Epithelial cell of umbilical artery (primary cell): ENCODE measurements around the gene DMAC2L. TPM values are rescaled to one million over a fixed set of nuclear protein-coding genes. Genes with fewer than 3 reads are reported as not detected.

Experiments used
- total RNA-seq: library from RNA; depleted of rRNA; stranded (reverse); fragments of >200 nt; gene quantifications from 2 replicates; pipeline ENCODE4 v1.2.3, GENCODE V29; 2014

The DMAC2L gene
- total RNA-seq, result 6.4 and 6.8 TPM in 2 replicates

DNA sequence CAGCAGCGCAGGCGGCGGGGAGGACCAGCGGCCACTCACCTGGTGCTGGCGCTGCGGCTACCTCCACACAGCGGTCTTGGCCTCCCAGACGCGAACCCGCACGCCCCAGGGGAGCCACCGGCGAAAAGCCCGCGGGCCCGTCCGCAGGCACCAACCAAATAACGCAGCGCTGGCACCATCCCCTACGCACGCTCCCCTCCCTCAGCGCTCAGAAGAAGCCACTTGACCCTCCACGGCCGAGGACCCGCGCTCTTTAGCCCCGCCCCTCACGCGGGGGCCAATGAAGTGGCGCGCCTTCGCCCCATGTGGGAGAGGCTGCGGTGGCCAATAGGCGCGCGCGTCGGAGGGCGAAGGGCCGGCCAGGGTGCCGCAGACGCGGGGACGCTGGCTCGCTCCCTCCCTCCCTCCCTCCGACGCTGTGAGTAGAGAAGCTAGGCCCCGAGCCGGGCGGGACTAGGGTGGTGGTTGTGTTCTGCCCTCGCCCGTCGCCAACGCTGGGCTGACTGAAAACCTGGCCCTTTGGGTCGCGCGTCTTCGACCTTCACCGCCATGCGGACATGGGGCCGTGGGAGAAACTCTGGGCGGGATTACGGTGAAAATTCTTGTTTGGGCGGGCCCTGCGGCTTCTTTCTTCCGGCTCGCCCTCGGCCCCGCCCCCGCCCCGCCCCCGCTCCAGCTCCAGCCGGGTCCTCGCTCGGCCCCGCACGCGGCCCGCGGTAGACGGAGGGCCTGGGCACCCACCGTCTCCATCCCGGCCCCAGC is at the start of gene DMAC2L, which contains the start of gene L2HGDH:
Gene DMAC2L, plus strand, starts transcription at position 353 of the 762 bp plus-strand sequence. CDS start 9,164 bp downstream, outside the sequence.
Gene L2HGDH, minus strand, starts transcription at position 258 of the 762 bp plus-strand sequence. Its CDS starts 79 bp downstream, at position 179.

Other genes starting within 250 kb of the DMAC2L start
- gene VCPKMT, start 195.8 kb upstream of the DMAC2L start, total RNA-seq, result 6.2 and 6.8 TPM in 2 replicates
- gene SOS2, start 80.7 kb upstream of the DMAC2L start, total RNA-seq, result 17.9 and 21.1 TPM in 2 replicates
- 3.6 and 5.6 TPM in 2 replicates for gene L2HGDH, start 95 bp upstream of the DMAC2L start, total RNA-seq
- 3.9 and 101 TPM in 2 replicates for gene CDKL1, start 84.6 kb downstream of the DMAC2L start, total RNA-seq
- 48.1 and 77.1 TPM in 2 replicates for gene MAP4K5, start 220.2 kb downstream of the DMAC2L start, total RNA-seq
- 0.65 and 1.4 TPM in 2 replicates for gene ATL1, start 247.8 kb downstream of the DMAC2L start, total RNA-seq